ENCODE data around the gene MRI1. TPM values are rescaled to one million over a fixed set of nuclear protein-coding genes. Genes with fewer than 3 reads are reported as not detected.

MRI1 gene
- 44.2 and 56.0 TPM in 2 replicates for total RNA-seq

GRCh38 chr19:13764101-13764807 lies at the start of gene MRI1:
Gene MRI1, plus strand, starts transcription at chr19:13764522. Its CDS starts 67 bp downstream, at chr19:13764589.

GRCh38 chr19:13774217-13775191 lies 10.2 kb downstream of the MRI1 start, which contains the start of gene C19orf53:
Gene C19orf53, plus strand, starts transcription at chr19:13774456. Its CDS starts 22 bp downstream, at chr19:13774478.

GRCh38 chr19:13794757-13795589 lies 30.7 kb downstream of the MRI1 start, which contains the start of gene ZSWIM4:
Gene ZSWIM4, plus strand, starts transcription at chr19:13795443. Its CDS starts 206 bp downstream, at chr19:13795649.

Other genes with a start within 250 kb of the MRI1 start
- gene C19orf53, start 9.9 kb downstream of the MRI1 start, total RNA-seq, result 51.1 and 60.8 TPM in 2 replicates
- 3.5 and 4.2 TPM in 2 replicates for gene ZSWIM4, start 30.9 kb downstream of the MRI1 start, total RNA-seq
- gene NANOS3, start 112.6 kb downstream of the MRI1 start, total RNA-seq, result 0.66 TPM in 1 of 2 replicates, not detected in the other
- 0.66 and 0.73 TPM in 2 replicates for gene BRME1, start 141.6 kb downstream of the MRI1 start, total RNA-seq
- 11.6 and 11.8 TPM in 2 replicates for gene CC2D1A, start 141.7 kb downstream of the MRI1 start, total RNA-seq
- gene PODNL1, start 173.9 kb downstream of the MRI1 start, total RNA-seq, result 1.6 and 2.5 TPM in 2 replicates
- 10.4 and 13.8 TPM in 2 replicates for gene DCAF15, start 188.0 kb downstream of the MRI1 start, total RNA-seq
- gene RFX1, start 241.8 kb downstream of the MRI1 start, total RNA-seq, result 3.5 and 4.2 TPM in 2 replicates

Measured in smooth muscle cell of trachea (primary cell).